GM19395 (cell line): ENCODE data around the gene DSCAM.

Source experiments
- ATAC-seq: cut with Tn5 transposase; IDR thresholded peaks from one replicate; pipeline ENCODE4 v1.9.1; 2021; ENCODE audit warnings: mild to moderate bottlenecking, moderate library complexity; ENCODE audit not compliant: unreplicated experiment

The DSCAM gene

DNA sequence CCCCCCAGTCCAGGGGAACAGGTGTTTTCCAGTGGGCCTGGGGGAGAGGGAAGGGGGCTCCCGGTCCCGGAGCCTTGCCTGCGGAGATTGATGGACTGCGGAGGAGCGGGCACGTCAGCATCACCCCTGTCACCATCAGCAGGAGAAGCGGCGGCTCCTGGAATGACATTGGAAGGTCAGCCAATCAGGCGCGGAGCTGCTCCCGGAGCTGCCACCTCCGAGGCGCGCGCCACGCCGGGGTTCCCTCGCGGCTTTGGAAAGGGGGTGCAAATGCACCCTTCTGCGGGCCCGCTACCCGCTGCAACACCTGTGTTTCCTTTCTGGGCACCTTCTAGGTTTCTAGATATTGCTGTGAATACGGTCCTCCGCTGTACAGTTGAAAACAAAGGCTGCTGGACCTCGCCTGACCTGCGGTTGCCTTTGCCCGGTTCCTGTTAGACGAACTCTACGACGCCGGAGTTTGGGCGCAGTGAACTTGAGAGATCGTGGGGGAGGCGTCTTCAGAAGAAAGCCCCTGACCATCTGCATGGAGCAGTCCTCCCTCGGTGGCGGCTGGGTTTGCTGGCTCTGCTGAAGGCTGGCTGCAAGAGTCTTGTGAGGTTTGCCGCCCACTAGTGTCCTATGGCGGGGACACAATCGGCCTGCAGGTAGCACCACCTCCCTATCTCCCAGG is 5.3 kb downstream of the DSCAM start:
- no peak for ATAC-seq

GRCh38 chr21:40840401-40841125 is 6.4 kb downstream of the DSCAM start:
- no peak for ATAC-seq

DNA sequence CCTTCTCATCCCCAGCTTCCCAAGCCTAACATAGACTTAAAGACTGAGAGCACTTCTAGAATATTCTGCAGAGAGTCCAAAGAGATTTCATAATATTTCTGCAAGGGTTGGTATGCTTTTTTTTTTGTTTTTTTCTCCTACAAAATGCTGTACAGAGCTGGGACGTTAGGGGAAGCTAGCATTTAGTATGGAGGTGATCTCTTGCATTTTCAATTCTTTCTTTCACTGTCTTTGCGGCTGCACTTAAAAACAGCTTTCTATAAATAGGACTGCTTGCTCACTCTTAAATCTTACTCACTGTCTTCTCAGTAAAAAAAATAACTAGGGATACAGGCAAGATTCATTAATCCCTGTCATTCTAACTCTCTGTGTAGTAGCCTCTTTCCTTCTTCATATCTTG is 7.4 kb downstream of the DSCAM start:
- no peak for ATAC-seq

DNA sequence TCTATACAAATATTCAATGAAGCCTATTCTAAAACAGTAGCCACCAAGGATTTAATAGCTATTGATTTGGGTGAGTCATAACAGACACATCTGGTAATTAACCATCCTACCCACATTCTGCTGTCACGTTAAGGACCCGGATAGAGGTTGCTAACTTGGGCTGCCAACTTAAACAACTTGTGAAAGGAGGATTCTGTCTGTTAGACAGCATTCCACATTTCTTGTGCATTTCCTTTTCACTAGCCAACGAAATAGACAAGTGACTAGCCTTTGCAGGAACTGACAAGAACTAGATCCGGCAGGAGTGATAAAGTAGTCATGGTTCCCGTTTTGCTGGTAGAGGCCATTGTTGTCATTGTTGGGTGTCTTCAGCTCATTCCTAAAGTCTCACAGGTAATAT is 9.5 kb downstream of the DSCAM start:
- ATAC-seq: no peak

GRCh38 chr21:40835184-40835694 is 11.7 kb downstream of the DSCAM start:
- no peak for ATAC-seq

GRCh38 chr21:40833184-40833583 is 13.8 kb downstream of the DSCAM start:
- no peak for ATAC-seq

DNA sequence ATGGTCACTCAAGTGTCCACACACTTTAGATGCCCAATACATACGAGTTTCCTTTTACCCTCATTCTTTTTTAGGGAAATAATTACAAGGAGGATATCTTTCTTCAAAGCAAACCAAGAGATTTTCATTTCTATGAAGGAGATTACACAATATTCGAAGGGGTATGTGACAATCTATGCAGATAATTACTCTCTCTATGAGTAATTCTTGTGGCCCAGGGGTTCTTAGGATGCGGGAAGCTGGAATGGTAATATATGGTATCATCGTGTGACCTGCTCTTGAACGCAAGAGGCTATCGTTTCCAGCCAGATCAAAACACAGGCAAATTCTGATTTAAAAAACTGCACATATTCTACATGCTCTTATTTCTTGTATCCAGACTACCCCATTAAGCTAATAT is 14.6 kb downstream of the DSCAM start:
- ATAC-seq: no peak

DNA sequence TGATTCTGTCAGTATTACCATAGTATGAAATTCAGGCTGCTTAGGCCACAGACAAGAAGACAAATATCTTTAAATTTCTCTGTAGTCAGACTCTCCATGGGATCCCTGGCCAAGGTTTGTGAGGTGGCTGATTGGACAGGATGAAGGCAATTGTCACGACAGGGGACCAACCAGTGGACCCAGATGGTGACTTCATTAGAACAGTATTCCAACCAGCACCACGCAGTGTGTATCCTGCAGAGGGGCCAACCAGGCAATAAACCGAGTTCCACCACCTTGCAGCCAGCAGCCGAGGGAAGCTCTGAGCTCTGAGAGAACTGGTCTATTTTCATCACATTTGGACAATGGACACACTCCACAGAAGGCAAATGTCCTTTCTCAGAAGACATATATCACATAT is 16.1 kb downstream of the DSCAM start:
- no peak for ATAC-seq

- ATAC-seq: no peak
These were observed 17.2 kb downstream of the DSCAM start for GRCh38 chr21:40829791-40830190.

DNA sequence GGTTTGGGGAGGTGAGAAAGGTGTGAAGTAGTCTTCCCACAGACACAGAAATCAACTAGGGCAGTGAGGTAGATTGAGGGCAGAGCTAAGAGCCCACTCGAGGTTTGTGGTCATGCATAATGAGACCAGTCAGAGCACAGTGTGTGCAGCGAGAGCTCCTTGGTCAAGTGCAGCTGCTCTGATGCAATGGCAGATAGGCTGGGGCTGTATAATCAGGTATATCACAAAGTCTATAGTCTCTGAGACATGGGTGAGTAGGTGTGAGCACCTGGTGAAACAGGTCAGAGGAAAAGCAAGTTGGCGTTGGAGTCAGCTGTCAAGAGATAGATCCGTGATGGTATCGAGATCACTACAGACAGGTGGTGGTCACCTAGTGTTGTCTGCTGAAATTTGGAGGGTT is 17.6 kb downstream of the DSCAM start:
- ATAC-seq: no peak

- ATAC-seq: no peak
These were observed 19.4 kb downstream of the DSCAM start for GRCh38 chr21:40827509-40827908.

DNA sequence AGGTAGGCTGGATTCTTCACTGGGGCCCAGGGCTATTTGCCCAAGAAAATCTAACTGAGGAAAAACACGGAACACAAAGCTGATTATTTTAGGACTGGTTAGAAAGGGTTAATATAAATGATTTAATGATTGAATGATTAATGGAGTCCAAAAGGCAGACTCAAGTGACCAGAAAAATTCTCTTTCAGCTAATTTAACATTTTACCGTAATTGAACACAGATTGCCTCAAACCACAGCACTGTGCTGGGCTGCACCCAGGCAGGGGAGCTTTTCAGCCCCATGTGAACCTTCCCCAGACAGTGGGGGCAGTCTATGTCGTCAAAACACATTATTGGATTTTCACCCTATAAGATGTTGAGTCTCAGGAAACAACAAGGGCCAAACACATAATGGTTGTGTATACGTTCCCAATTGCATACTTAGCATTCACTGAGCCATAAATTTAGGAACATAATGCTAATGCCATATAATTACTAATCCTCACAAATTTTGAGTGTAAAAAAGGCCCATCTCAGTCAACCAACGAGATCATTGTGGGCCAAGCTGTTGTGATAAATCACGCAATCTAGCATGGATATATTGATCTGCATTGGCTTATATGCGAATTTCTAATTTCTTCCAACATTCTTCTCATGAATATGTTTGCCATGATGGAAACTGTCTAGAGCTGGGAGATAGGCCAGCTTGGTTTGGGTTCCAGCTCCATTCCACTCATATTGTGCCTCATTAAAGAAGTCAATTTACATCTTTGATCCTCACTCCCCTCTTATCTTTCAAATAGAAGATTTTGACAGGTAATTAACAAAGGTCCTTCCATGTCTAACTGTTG is 27.7 kb downstream of the DSCAM start:
- no peak for ATAC-seq

DNA sequence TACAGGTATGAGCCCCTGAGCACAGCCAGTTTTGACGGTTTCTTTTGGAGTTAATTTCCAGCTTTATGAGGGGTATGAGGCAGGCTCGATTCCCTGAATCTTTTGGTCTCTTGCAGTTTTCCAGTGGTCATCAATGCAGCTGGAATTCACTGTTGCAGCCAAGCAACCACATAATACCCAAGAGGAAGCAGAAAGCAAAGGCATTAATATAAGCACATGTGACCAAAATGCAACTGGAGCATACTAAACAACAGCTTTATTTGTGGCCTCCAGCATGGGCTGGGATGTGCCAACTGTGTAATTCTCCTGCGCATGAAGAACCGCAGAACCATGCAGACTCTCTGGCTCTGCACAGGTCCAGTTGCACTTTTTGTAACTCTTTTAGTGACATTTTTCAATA is 33.0 kb downstream of the DSCAM start:
- ATAC-seq: no peak

DNA sequence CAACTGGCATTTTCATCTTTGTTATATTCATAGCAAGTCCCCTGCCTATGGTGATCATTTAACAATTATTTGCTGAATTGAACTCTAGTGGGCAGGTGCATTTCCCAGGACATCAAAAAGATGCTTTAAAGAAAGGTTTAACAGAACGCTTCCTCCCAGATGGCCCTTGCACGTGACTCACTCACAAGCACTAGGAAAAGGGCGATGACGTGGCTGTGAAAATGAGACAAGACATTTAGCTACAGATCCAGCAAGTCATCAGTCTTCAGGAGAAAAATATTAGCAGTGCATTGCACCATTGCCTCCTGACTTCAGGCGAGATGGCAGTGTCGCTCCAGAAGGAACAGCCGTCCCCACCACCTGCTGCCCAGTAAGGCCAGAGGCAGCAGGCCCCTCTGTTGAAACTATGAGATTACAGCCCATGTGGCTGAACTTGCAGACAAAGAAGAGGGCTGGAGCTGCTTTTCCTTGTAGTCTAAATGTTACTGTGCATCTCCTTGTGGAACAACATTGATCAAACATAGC is 37.2 kb downstream of the DSCAM start:
- no peak for ATAC-seq

DNA sequence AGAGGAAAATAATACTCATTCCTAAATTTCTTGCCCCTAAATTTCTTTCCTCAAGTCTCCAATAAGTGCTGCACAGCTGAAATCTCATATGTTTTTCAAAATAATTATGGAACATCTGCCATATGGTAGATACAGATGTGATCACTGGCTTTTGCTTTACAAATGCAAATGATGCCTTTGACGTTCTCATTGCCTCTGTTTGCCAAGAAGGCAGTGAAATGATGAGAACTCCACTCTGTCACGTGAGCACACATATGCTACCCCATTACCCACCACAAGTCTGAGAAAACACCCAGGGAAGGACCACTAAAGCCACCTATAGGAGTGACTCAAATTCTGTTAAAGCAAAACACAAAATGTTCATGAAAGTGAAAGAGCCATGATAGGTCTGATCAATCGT is 43.9 kb downstream of the DSCAM start:
- no peak for ATAC-seq

DNA sequence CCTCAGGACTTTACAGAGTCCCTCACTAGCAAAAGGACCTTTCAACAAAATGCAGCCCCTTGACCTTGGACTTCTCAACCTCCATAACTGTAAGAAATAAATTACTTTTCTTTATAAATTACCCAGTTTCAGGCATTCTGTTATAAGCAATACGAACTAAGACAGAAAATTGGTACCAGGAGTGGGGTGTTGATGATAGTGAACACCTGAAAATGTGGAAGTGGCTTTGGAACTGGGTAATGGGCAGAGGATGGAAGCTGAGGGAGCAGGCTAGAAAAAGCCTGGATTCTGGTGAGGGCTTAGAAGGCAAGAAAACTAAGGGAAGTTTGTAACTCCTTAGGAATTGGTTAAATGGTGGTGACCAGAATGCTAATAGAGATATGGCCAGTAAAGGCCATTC is 46.8 kb downstream of the DSCAM start:
- no peak for ATAC-seq

DNA sequence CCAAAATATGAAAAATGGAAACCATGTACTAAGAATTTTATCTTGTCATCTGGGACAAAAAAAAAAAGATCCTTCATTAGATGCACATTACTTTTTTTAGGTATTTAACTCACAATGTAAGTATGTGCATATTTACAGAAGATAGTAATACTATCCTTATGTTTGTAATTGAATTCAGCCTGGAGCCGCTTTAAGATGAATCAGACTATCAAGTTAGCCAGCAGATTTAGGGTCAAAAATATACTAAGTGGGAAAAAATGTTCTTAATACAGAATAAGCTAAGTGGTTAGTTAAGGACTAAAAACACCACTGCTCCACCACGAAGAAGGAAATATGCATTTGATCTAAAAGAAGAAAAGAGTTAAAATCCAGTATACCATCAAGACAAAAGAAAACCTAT is 49.1 kb downstream of the DSCAM start:
- no peak for ATAC-seq

- ATAC-seq: no peak
These were observed 49.5 kb downstream of the DSCAM start for GRCh38 chr21:40797410-40797809.

- no peak for ATAC-seq
These were observed 50.5 kb downstream of the DSCAM start for GRCh38 chr21:40796464-40796863.

DNA sequence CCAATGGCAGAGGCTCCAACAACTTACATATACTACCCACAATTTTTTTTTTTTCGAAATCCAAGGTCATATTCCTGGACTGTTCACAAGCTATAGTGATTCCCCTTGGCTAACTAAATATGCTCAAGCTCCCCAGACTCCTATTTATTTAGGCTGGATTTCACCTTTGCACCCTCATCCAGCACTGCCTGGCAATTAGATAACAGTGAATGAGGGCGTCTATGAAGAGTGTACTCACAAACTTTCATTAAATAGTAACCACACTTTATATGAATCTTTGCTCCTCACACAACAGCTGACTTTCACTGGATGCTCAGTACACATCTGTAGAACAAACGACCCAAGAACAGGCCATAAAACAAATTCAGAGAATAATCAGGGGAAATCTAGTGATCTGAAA is 51.6 kb downstream of the DSCAM start:
- no peak for ATAC-seq

- no peak for ATAC-seq
These were observed 54.1 kb downstream of the DSCAM start for GRCh38 chr21:40792691-40793456.
